Endodermal cell (in vitro differentiated cells): ENCODE measurements around the gene PAXX. TPM values are rescaled to one million over a fixed set of nuclear protein-coding genes. Genes with fewer than 3 reads are reported as not detected.

Source experiments
- DNase-seq: peaks from one replicate; pipeline ENCODE4 v3.0.0-alpha.2; 2017
- H3K27ac ChIP-seq: 2 replicates; pipeline ENCODE4 v1.5.1; 2013; ENCODE audit warnings: mild to moderate bottlenecking, low read depth, low read length, moderate library complexity
- H3K27me3 ChIP-seq: 2 replicates; pipeline ENCODE4 v1.6.1; 2013; ENCODE audit warnings: mild to moderate bottlenecking, low read length, moderate library complexity; ENCODE audit not compliant: insufficient read depth, control insufficient read depth, poor library complexity, severe bottlenecking
- H3K36me3 ChIP-seq: 2 replicates; pipeline ENCODE4 v1.7.0; 2013; ENCODE audit warnings: mild to moderate bottlenecking, low read length, moderate library complexity; ENCODE audit not compliant: control insufficient read depth, insufficient read depth
- H3K4me1 ChIP-seq: one replicate; pipeline ENCODE4 v1.7.0; 2013; ENCODE audit warnings: low read length; ENCODE audit not compliant: control insufficient read depth, insufficient read depth
- H3K4me3 ChIP-seq: 2 replicates; pipeline ENCODE4 v1.5.1; 2013; ENCODE audit warnings: mild to moderate bottlenecking, low read length, moderate library complexity
- H3K9ac ChIP-seq: 2 replicates; pipeline ENCODE4 v1.6.1; 2013; ENCODE audit warnings: mild to moderate bottlenecking, low read length, moderate library complexity; ENCODE audit not compliant: poor library complexity, severe bottlenecking; ENCODE audit errors: extremely low read depth
- H3K9me3 ChIP-seq: 2 replicates; pipeline ENCODE4 v1.6.1; 2013; ENCODE audit warnings: mild to moderate bottlenecking, low read length, moderate library complexity; ENCODE audit not compliant: control insufficient read depth
- H3K27ac Mint-ChIP-seq: 2 replicates; pipeline ENCODE4 v1.8.0; 2020; ENCODE audit warnings: mixed read lengths
- H3K27me3 Mint-ChIP-seq: 2 replicates; pipeline ENCODE4 v1.8.0; 2021; ENCODE audit warnings: mild to moderate bottlenecking, mixed read lengths; ENCODE audit not compliant: insufficient read depth
- H3K36me3 Mint-ChIP-seq: 2 replicates; pipeline ENCODE4 v1.8.0; 2020; ENCODE audit warnings: low read depth, mixed read lengths
- H3K4me1 Mint-ChIP-seq: 2 replicates; pipeline ENCODE4 v1.8.0; 2020; ENCODE audit warnings: mixed read lengths
- H3K4me3 Mint-ChIP-seq: 2 replicates; pipeline ENCODE4 v1.8.0; 2020; ENCODE audit warnings: mild to moderate bottlenecking, moderate library complexity, mixed read lengths
- H3K9me3 Mint-ChIP-seq: 2 replicates; pipeline ENCODE4 v1.8.0; 2020; ENCODE audit warnings: mild to moderate bottlenecking, mixed read lengths
- CTCF ChIP-seq: fragments of 200-600 bp; sonication (generic); conservative IDR thresholded peaks from 2 replicates; pipeline ENCODE4 v1.5.0; 2021; ENCODE audit warnings: antibody characterized with exemption, mild to moderate bottlenecking
- WGBS, 2 experiments: methylation state at CpG; one replicate each; pipeline versions ENCODE4 v1.1.5 to v1.1.7; 2013; ENCODE audit warnings: missing lambda C conversion rate in 2 of 2, mixed read lengths in 1 of 2; ENCODE audit not compliant: insufficient coverage in 1 of 2, insufficient read length in 1 of 2; 5-methylcytosine and 5-hydroxymethylcytosine counted together
- total RNA-seq, 2 donors: library from RNA; stranded (reverse); fragmentation: NEBNext Ultra II Directional in 1 of 2; extraction: Animal tissue kit (Norgen Biotek cat#: 25700) in 1 of 2; gene quantifications; 2 replicates in 1 of 2; 3 replicates in 1 of 2; pipeline ENCODE4 v1.2.1, GENCODE V29; 2021

The PAXX gene
- total RNA-seq, 2 donors from 2014 or later = 58.3 to 66.7 TPM

- Mint-ChIP-seq H3K9me3 (no peaks in the 10 kb centered on the region), H3K27me3 (peaks cover 4% of the 10 kb centered on the region), H3K4me1 (no peaks in the 10 kb centered on the region), H3K27ac (no peak overlapping the region), H3K4me3 (no peak overlapping the region), H3K36me3 (no peaks in the 10 kb centered on the region)
- 91% methylated on average over 1 of the region's 1 CpG; no CpG with 5 or more reads in 1 of the 2 experiments for WGBS, 2 experiments
- H3K36me3 ChIP-seq = no peaks in the 10 kb centered on the region
- H3K4me3 ChIP-seq = no peak overlapping the region
- no peaks in the 10 kb centered on the region for H3K9me3 ChIP-seq
- H3K4me1 ChIP-seq = no peaks in the 10 kb centered on the region
- H3K9ac ChIP-seq = no peak overlapping the region
- no peak for DNase-seq
- no peaks in the 10 kb centered on the region for H3K27me3 ChIP-seq
- no peak for TF ChIP-seq CTCF
- no peak overlapping the region for H3K27ac ChIP-seq
Measured at GRCh38 chr9:136957461-136957860, 34.8 kb upstream of the PAXX start.

DNA sequence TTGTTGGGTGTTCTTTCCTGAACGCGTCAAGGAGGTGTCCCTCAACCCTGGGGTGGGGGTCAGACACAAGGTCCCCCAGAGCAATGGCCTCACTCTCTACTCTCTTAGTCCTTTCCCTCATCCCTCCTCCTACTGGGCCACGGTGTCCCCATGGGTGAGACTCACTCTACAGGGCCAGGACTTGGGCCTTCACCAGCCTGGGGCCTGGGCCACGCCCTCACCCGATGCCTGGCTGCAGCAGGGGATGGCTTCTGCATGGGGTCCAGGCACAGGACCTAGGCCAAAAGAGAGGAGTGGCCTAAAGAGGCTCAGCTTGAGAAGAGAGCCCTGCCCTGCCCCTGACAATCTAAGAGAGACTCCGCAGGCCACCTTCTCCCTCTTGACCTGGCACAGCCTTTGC, 34.3 kb upstream of the PAXX start:
- no peak overlapping the region for H3K4me3 Mint-ChIP-seq

GRCh38 chr9:136958473-136958872, 33.7 kb upstream of the PAXX start:
- Mint-ChIP-seq H3K4me3 (no peak overlapping the region), H3K36me3 (no peaks in the 10 kb centered on the region), H3K27ac (no peak overlapping the region), H3K9me3 (no peaks in the 10 kb centered on the region), H3K27me3 (peaks cover 5% of the 10 kb centered on the region), H3K4me1 (no peaks in the 10 kb centered on the region)
- Histone ChIP-seq H3K27ac (no peak overlapping the region), H3K27me3 (no peaks in the 10 kb centered on the region), H3K4me3 (no peak overlapping the region), H3K36me3 (no peaks in the 10 kb centered on the region), H3K9ac (no peak overlapping the region), H3K9me3 (no peaks in the 10 kb centered on the region), H3K4me1 (no peaks in the 10 kb centered on the region)
- WGBS, 2 experiments = 85 to 88% methylated on average over 4 to 7 of the region's 7 CpGs
- DNase-seq = no peak
- TF ChIP-seq CTCF = no peak

More for the DNA sequence above, 34.3 kb upstream of the PAXX start:
- 77 to 97% methylated on average over 4 to 6 of the region's 6 CpGs for WGBS, 2 experiments
- no peak overlapping the region for H3K9ac ChIP-seq
- DNase-seq = no peak
- peaks cover 5% of the 10 kb centered on the region for H3K27me3 Mint-ChIP-seq
- no peaks in the 10 kb centered on the region for H3K27me3 ChIP-seq
- no peaks in the 10 kb centered on the region for H3K9me3 Mint-ChIP-seq
- H3K27ac Mint-ChIP-seq = no peak overlapping the region
- TF ChIP-seq CTCF = no peak
- no peak overlapping the region for H3K27ac ChIP-seq
- no peaks in the 10 kb centered on the region for H3K36me3 Mint-ChIP-seq
- no peaks in the 10 kb centered on the region for H3K4me1 Mint-ChIP-seq
- H3K36me3 ChIP-seq = no peaks in the 10 kb centered on the region
- no peak overlapping the region for H3K4me3 ChIP-seq
- H3K9me3 ChIP-seq = no peaks in the 10 kb centered on the region
- no peaks in the 10 kb centered on the region for H3K4me1 ChIP-seq
